Upper lobe of right lung (tissue), 1 donor: ENCODE data around the gene RPGR. TPM values are rescaled to one million over a fixed set of nuclear protein-coding genes. Genes with fewer than 3 reads are reported as not detected.
A peak's percentile ranks its signal among the peaks of the same experiment; 100 is the strongest.

ENCODE experiments used
- ATAC-seq: fragments of 200-7000 bp; cut with Tn5 transposase; one replicate; pipeline ENCODE4 v1.9.1; 2020; ENCODE audit warnings: mild to moderate bottlenecking, moderate library complexity
- DNase-seq: peaks from one replicate; pipeline ENCODE4 v3.0.0-alpha.2; 2020
- H3K27ac ChIP-seq: fragments of 200-600 bp; one replicate; pipeline ENCODE4 v1.8.0; 2022
- H3K27me3 ChIP-seq: fragments of 200-600 bp; one replicate; pipeline ENCODE4 v1.8.0; 2022; ENCODE audit warnings: mild to moderate bottlenecking
- H3K36me3 ChIP-seq: fragments of 200-600 bp; one replicate; pipeline ENCODE4 v1.8.0; 2022
- H3K4me1 ChIP-seq: fragments of 200-600 bp; one replicate; pipeline ENCODE4 v1.8.0; 2022
- H3K4me3 ChIP-seq: fragments of 200-600 bp; one replicate; pipeline ENCODE4 v1.8.0; 2022; ENCODE audit warnings: mild to moderate bottlenecking
- H3K9me3 ChIP-seq: fragments of 200-600 bp; one replicate; pipeline ENCODE4 v1.8.0; 2022
- intact Hi-C: fragments of 100-400 bp; cut with DNase I; formaldehyde crosslinking; loops from one replicate; pipeline ENCODE4 v1.11.0; 2022
- total RNA-seq: library from RNA; stranded (reverse); fragmentation: NEBNext Ultra II Directional; extraction: Animal tissue kit (Norgen Biotek cat#: 25700); gene quantifications from one replicate; pipeline ENCODE4 v1.2.1, GENCODE V29; 2021
- TF ChIP-seq, protein P1 (sequence below): fragments of 200-600 bp; IDR thresholded peaks from one replicate; pipeline ENCODE4 v1.8.0; 2022; ENCODE audit warnings: antibody characterized with exemption
- donor health status: DM: no; HTN: yes; CAD: no; lungs with severe emphysema.

The RPGR gene
- total RNA-seq, 1 donor from 2014 or later, result 18.0 TPM

DNA sequence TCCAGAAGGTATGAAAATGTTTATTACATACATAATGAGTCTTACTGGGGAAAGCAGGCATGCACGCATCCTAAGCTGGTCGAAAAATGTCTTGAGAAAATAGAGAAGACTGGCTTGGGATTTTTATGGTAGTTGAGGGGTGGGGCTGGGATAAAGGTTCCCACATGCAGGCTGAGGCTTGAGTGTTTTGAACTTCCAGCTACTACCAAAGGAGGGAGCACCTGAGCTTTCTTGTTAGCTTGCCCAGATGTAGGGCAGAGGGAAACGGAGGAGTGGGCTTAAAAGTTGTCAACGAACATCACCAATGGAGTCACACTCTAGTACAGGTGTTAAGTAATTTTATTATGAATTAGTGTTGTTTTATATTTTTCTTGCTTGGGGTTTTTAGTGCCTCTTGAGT lies 67.1 kb downstream of the RPGR start:
- TF ChIP-seq, protein P1, sequence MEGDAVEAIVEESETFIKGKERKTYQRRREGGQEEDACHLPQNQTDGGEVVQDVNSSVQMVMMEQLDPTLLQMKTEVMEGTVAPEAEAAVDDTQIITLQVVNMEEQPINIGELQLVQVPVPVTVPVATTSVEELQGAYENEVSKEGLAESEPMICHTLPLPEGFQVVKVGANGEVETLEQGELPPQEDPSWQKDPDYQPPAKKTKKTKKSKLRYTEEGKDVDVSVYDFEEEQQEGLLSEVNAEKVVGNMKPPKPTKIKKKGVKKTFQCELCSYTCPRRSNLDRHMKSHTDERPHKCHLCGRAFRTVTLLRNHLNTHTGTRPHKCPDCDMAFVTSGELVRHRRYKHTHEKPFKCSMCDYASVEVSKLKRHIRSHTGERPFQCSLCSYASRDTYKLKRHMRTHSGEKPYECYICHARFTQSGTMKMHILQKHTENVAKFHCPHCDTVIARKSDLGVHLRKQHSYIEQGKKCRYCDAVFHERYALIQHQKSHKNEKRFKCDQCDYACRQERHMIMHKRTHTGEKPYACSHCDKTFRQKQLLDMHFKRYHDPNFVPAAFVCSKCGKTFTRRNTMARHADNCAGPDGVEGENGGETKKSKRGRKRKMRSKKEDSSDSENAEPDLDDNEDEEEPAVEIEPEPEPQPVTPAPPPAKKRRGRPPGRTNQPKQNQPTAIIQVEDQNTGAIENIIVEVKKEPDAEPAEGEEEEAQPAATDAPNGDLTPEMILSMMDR, result peak; percentile 29
- ATAC-seq (peak; percentile 35), DNase-seq (no peak)
- H3K4me1 ChIP-seq, result no peaks in the 10 kb centered on the region
- H3K36me3 ChIP-seq, result no peaks in the 10 kb centered on the region
- no peak overlapping the region for H3K4me3 ChIP-seq
- no peaks in the 10 kb centered on the region for H3K9me3 ChIP-seq
- H3K27ac ChIP-seq, result no peak overlapping the region
- intact Hi-C loops, result no loop called here
- no peaks in the 10 kb centered on the region for H3K27me3 ChIP-seq

GRCh38 chrX:38256019-38256418 lies 71.3 kb downstream of the RPGR start:
- no peaks in the 10 kb centered on the region for H3K36me3 ChIP-seq
- H3K27ac ChIP-seq, result no peak overlapping the region
- H3K27me3 ChIP-seq, result no peaks in the 10 kb centered on the region
- intact Hi-C loops, result no loop called here
- H3K4me3 ChIP-seq, result no peak overlapping the region
- no peaks in the 10 kb centered on the region for H3K9me3 ChIP-seq
- H3K4me1 ChIP-seq, result no peaks in the 10 kb centered on the region
- ATAC-seq, result no peak
- TF ChIP-seq, protein P1, result no peak
- DNase-seq, result no peak

DNA sequence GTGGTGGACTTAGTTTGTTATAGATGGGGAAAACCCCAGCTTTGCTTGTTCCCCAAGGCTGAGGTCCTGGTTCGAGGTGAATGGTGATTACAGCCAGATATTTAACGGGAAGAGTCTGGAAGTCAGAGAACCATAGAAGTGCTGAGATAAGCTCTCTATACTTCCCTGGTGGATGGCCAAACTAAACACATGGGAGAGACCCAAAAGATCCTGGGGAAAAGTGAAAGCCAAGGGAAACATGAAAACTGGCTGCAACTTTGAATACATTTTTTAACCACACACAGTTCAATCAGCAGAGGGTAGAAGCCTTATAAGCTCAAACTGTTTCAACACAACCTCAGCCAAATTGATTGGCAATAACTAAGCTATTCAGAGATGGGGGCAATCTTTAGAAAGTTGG lies 77.3 kb downstream of the RPGR start:
- no peaks in the 10 kb centered on the region for H3K36me3 ChIP-seq
- no peaks in the 10 kb centered on the region for H3K27me3 ChIP-seq
- DNase-seq (no peak), ATAC-seq (no peak)
- no peak overlapping the region for H3K27ac ChIP-seq
- TF ChIP-seq, protein P1, result no peak
- no peaks in the 10 kb centered on the region for H3K9me3 ChIP-seq
- H3K4me1 ChIP-seq, result no peaks in the 10 kb centered on the region
- intact Hi-C loops, result no loop called here
- no peak overlapping the region for H3K4me3 ChIP-seq

GRCh38 chrX:38247051-38247450 lies 80.3 kb downstream of the RPGR start:
- Histone ChIP-seq H3K9me3 (no peaks in the 10 kb centered on the region), H3K36me3 (no peaks in the 10 kb centered on the region), H3K27ac (no peak overlapping the region), H3K4me3 (no peak overlapping the region), H3K27me3 (no peaks in the 10 kb centered on the region), H3K4me1 (no peaks in the 10 kb centered on the region)
- DNase-seq, result no peak
- TF ChIP-seq, protein P1, result no peak
- ATAC-seq, result no peak
- intact Hi-C loops, result no loop called here

DNA sequence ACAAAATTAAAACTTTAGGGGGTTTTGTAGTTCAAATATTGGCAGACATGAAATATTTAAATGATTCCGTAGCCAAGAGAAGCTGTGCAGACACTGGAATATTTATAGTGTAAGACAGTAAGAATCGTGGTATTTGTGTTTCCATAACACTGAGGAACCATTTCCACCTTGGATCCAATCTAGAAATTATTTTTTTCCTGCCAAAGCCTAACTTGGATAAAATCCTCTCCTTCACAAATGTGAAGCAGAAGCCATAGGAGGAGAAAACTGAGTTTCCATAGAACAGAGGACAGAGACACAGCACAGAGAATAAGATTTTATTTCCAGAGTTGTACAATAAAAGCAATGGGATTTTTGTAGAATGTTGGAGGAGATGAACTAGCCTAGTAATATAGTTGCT lies 86.8 kb downstream of the RPGR start:
- DNase-seq (no peak), ATAC-seq (no peak)
- H3K4me1 ChIP-seq, result no peaks in the 10 kb centered on the region
- no peak overlapping the region for H3K27ac ChIP-seq
- no peaks in the 10 kb centered on the region for H3K27me3 ChIP-seq
- TF ChIP-seq, protein P1, result no peak
- H3K4me3 ChIP-seq, result no peak overlapping the region
- no peaks in the 10 kb centered on the region for H3K36me3 ChIP-seq
- intact Hi-C loops, result no loop called here
- H3K9me3 ChIP-seq, result no peaks in the 10 kb centered on the region

- intact Hi-C loops, result no loop called here
- TF ChIP-seq, protein P1, result no peak
- Histone ChIP-seq H3K27me3 (no peaks in the 10 kb centered on the region), H3K36me3 (no peaks in the 10 kb centered on the region), H3K4me1 (no peaks in the 10 kb centered on the region), H3K4me3 (no peak overlapping the region), H3K27ac (no peak overlapping the region), H3K9me3 (no peaks in the 10 kb centered on the region)
- ATAC-seq (no peak), DNase-seq (no peak)
These were observed 90.3 kb downstream of the RPGR start for GRCh38 chrX:38236901-38237615.
